ENCODE data around the gene PLXNB2.

The PLXNB2 gene

DNA sequence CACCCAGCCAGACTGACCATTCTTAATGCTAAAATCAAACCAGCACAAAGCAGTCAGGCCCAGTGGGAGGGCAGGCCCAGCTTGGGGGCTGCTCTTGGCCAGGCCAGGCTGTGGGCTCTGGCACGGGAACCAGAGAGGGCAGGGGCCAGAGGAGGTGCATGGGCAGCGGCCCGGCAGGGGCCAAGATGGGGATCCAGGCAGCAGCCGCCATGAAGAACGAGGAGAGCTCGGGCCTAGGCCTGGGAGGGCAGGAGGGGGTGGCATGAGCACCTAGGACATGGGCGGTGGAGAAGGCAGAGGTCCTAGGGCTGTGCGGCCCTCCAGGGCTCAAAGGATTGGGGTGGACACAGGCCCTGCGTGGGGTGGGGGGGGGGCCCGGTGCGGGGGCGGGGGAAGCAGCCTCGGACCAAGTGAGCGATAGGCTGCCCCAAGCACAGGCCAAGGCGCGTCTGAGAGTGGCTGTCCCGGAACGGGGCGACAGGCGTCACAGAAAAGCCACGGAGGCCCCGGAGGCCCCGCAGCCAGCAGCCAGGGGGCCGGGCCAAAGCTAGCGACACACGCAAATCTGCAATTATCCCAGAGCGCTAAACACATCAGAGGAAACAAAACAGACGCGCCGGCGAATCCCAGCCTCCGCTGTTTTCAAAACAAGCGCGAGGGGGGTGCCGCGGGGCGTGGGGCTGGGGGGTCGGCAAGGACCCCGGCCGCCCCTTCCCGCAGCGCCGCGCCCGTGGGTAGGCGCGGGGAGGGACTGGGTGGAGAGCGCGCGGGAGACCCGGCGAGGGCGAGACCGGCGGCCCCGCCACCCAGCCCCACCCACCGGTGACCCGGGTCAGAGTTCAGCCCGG is 8.3 kb downstream of the PLXNB2 start:
- DNase-seq = peak in 3 of 4 experiments; percentile 29 to 52 (median 36)

DNA sequence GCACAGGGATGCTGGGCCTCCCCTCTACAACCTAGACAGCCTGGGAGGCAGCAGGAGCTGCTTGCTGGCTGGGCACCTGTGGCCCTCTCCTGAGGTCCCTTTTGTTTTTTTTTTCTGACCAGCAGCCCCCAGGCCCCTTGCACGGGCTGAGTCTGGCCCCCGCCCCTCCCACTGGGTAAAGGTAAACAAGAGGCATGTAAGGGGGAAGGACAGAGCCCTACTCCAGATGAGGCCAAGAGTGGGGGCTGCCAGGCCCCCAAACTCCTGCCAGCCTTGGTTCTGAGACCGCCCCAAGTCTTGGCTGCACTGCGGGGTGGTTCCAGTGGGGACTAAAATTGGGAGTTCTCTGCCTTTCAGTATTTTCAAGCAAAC is 9.2 kb downstream of the PLXNB2 start:
- DNase-seq = no peak

DNA sequence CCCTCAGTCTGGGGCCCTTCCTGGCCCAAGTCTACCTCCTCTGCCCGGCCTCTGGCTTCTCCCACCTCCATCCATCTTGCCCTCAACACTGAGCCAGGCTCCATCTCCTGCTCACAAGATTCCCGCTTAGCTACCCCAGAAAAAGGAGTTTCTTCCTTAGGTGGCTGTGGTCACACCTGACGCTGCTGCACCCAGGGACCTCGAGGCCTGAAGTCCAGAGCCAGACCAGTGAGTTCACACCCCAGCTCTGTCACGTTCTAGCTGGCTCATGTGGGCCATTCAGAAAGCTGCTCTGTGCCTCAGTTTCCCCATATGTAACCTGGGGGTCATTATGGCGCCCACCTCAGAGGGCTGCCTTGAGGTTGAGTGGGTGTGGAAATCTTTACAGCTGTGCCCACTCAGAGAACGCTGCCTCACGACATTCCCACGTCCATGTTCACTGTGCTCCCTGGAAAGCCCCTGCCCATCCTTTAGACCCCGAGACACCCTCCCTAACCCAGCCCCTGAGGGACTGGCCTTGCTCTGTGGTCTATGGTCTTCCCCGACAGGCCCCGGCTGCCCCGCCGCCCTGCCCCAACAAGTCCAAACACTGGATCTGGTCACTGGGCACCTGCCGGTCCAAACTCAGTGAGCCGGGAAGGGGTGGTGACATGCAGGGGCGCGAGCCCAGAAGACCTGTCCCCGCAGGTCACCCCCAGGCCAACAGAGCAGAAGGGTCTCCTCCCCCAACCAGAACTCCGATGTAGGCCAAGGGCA is 9.8 kb downstream of the PLXNB2 start:
- no peak for DNase-seq

DNA sequence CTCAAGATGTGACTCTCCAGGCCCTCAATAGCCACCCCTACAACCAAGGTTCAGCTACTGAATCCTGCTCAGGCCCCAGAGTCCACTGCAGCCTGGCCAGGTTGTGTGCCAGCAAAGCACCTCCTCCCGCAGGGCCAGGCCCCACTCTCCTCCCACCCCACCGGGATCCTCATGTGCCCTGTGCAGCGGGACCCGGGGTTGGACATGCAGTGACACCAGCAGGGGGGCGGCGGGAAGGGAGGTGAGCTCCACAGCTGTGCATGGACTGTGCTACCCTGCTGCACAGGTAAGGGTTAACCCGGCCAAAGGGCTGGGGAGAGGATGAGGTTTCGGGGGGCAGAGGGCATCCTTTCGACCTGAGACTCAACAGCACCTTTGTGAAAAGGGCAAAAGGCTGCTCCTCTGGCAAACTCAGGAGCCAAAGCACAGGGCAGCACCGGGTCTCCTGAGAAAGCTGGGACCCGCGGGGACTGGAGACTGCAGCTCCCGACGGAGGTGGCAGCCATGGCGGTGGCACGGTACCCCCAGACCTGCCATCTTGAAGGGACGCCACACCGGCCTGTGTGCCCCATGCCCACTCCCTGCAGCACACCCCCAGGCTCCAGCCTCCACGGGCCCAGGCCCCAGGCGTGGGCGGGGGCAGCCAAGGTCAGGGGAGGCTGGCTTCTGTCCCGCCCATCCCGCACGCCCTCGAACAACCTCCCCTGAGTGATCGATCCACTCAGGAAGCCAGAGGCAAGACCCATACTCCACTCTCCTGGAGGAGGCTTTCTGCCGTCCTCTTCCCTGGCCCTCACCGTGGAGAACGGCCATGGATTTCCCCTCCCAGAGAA is 10.6 kb downstream of the PLXNB2 start:
- peak in 1 of 4 experiments; percentile 24 for DNase-seq

DNA sequence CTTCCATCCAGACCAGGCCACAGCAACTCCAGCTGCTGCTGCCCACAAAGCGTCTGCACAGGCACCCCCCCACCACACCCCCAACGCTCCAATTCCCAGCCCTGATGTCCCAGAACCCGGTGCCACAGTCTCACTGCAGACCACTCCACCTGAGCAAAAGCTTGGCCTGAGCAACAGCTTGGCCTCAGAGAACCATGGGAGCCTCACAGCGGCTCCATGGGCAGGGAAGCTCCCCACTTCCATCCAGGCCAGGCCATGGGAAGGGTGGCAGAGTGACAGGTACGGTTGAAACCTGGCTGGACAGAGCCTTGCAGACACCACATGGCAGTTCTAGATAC is 13.2 kb downstream of the PLXNB2 start:
- DNase-seq = no peak

DNA sequence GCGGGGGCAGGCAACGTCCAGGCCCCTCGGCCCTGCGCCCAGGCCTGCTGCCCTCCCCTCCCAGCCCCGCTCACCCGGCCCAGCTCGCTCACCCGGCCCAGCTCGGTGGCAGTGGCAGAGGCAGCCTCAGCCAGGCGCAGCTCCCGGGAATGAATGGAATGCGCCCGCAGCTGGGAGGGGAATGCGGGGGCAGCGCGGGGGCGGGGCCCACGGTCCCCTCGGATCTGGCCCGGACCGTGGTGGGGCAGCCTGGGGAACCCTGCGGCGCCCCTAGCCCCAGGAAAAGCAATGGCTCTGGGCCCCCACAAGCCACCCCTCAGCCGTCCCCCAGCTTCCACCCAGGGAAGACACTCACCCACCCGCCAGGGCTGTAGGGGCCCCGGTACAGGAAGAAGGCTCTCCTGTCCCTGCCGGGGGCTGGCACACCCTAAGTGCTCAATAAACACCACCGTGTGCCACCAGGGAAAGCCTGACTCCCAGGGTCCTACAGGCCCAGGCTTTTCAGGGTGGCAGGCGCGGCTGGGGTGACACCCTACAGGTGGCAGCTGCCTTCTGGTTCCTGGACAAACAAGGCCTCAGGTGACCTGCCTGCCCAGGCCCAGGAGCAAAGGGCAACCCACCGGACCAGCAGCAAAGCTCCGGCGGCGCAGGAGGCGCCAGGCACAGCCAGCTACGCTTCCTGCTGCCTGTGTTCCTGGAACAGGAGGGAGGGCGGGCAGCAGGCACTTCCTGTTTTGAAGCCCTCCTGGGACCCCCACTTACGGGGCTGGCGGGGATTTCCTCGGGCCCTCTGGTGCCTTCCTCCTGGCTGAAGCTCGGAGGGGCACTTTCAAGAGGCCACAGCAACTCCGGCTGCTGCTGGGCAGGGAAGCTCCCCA is 13.8 kb downstream of the PLXNB2 start:
- peak in 2 of 4 experiments; percentile 38 to 51 for DNase-seq

DNA sequence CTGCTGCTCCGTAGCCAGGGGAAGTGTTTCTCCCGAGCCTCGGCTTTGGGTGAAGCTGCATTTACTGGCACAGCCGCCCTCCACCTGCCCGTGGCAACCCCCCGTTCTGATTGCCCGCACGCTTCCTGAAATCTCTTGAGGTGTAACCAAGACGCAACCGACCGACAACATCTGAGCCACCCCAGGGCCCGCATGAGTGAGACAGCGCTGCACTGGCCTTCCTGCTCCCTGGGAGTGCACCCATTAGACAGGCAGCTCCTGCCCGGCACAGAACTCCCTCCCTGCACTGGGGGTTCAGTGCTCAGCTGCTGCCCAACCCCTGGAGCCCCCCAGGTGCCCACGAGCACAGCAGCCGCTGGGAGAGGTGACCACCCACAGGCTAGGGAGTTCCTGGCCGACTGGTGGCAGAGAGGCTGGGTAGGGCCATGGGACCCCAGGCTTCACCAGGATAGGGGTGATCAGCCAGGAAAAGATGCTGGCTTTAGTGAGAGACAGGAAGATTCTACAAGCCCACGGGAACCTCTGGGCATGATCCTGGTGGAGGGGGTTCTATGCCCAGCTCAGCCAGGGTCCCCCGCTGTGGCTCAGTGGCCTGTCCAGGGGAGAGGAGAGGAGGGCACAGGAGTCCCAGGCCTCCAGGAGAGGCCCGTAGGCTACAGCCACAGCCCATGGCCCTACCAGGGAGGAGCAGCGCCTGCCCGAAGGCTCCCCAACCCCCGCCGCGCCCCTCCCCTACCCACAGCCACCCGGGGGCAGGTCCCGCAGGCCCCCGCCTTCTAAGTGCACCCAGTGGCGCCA is 14.6 kb downstream of the PLXNB2 start:
- DNase-seq = peak in 1 of 4 experiments; percentile 19

DNA sequence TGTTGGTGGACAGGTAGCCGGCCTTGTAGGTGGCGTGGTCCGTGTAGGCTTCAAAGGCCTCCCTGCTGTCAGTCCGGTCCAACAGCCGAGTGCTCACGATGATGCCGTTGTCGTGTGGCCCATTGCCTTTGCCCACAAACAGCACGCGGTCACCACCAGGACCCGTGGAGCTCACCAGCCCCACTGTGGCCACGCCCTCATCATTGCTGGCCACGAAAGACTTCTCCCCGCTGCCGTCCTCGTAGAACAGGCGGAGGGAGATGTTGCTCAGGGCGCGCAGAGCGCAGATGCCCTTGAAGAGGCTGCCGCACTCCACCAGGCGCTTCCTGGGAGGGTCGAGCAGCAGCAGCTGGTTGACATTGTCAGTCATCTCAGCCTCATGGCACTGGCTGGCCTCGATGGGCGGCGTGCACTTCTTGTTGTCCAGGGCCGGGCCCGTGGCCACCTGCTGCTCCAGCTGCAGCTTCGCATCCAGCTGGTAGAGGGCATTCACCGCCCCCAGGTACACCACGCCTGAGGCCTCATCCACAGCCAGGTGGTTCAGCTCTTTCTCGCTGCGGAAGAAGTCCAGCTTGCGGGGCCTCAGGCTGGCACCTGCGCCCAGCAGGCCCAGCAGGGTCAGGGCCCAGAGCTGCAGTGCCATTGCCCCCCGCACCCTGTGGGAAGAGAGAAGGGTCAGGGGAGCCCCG is 17.4 kb downstream of the PLXNB2 start:
- no peak for DNase-seq

DNA sequence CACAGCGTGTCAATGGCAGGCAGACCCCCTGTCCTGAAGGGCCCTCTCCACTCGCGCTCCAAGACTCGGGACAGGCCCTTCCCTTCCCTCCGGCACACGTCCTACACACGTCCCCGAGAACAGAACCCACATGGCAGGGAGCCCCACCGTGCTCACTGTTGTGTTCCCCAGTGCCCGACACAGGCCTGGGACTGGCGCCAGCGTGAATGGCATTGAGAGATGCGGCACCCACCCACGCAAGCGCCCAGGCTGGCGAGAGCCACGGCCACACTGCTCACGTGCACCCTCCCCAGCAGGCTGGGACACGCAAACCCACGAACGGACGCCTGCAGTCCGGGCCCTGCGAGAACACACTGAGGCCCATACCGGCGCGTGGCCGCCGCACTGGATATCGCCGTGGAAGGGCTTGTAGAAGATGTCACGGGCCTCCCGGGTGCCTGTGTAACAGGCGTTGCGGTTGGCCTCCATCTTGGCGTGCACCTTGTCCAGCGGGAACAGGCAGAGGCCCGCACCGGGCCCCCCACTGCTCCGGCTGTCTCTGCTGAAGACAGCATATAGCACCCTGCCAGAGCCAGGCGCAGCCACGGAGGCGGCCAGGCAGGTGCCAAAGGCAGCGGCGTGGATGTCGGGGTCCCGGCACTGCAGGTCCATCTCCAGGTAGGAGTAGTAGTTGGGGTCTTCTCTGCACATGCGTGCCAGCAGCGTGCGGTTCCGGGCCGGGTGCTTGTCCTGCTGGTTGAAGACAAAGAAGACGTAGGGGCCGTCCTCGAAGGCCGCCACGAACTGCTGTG is 18.1 kb downstream of the PLXNB2 start:
- no peak for DNase-seq

DNA sequence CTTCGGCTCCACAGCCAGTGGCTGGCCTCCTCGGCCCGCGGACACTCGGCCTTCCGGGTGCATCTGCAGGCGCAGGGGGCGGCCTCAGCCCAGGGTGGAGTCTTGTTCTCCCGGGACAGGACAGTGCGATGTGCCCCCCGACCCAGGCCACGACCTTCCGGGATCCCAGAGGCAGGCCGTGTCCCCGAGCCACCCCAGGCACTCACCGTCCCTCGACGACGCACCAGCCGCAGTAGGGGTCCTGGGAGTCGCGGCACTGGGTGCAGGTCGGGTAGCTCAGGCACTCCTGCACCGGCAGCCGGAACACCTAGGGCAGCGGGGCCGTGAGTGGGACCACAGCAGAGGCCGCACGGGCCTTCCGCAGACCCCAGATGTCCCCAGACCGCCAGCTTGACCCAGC is 19.7 kb downstream of the PLXNB2 start:
- DNase-seq = no peak

DNA sequence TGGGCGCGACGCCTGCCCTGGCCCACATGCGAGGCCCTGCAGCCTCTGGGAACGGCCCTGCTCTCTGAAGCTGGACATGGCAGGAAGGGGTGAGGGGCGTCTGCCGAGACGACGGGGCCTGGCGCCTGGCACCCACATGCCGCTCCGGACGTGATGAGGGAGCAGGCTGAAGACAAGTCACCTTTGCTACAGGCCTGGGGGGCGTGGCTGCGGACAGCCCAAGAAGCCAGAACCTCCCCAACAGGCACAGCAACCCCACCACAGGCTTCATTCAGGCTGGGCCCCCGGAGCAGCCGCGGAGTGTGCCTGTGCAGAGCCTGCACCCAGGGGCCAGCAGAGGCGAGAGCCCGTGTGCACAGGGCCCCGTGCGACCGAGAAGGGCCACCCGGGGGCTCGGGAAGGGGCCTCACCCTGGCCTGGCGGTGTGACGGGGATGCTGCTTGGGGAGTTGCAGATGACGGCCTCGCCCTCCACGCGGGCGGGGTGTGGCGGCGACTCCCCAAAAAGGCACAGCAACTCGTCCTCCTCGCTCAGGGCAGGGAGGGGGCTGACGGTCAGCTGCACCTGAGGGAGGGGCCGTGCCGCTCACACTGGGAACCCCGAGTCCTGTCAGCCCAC is 20.6 kb downstream of the PLXNB2 start:
- DNase-seq = no peak

DNA sequence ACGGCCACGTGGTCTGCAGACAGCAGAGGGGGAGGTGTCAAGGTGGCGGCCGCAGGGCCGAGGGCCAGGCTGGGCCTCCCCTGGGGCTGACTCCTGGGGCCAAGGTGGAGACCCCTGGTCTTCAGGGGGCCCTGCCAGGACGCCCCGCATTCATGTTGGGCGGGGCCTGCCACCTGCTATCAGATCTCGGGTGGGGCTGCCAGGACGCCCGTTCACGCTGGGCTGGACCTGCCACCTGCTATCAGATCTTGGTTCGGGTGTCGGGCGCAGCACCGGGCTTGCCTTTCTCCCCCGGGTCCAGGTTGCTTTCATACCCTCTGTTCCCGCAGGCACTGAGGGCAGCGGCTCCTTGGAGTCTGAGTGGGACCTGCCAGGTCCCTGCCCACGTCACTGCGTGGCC is 21.2 kb downstream of the PLXNB2 start:
- DNase-seq = no peak

DNA sequence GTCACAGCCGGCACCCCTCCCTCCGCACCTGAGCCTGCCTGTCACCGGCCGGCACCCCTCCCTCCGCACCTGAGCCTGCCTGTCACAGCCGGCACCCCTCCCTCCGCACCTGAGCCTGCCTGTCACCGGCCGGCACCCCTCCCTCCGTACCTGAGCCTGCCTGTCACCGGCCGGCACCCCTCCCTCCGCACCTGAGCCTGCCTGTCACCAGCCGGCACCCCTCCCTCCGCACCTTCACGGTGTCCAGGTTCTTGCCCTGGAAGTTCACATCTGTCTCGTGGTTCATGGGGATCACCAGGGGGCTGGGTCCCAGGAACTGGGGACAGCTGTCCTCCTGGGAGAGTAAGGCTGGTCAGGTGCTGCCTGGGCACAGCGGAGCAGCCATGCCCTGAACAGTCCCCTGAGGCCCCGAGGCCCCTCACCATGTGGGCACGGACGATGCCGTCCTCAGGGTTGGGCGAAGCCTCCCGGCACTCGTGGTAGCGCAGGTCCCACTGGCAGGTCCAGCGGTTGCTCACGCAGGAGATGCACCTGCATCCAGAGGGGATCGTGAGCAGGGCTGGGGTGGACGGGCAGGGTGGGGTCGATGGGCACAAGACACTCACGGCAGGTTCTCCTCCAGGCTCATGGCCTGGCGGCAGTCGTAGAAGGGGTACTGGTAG is 21.7 kb downstream of the PLXNB2 start:
- no peak for DNase-seq

DNA sequence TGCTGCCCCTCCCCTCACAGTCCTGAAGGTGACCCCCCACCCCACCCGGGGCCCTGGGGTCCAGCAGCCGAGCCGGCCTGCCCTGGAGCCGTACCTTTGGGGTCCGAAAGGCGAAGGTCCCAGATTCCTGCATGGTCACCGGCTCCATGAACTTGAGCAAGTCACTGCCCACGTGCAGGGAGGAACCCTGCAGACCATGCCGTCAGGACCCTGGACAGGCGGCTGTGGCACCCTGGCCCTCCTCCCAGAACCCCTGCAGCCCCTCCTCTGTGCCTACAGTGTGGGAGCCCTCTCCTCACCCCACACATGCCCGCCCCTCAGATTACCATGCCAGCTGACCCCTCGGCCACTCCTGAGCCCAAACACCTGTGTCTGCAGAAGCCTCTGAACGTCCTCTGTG is 23.0 kb downstream of the PLXNB2 start:
- no peak for DNase-seq

DNA sequence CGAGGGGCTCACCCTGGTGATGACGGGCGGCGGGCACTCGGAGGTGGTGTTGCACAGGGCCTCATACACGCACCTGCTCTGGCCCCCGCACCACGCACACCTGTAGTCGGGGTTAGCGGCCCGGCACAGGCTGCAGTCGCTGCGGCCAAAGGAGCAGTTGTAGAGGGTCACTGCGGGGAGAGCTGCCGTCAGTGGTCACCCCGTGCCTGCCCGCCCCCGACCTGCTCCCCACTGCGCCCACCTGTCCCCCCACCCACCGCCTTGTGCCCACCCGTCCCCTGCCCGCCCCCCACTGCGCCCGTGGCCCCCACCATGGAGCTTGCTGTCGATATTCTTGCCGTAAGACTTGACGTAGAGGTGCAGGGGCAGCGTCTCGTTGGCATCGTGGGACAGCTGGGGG is 23.6 kb downstream of the PLXNB2 start:
- no peak for DNase-seq

DNA sequence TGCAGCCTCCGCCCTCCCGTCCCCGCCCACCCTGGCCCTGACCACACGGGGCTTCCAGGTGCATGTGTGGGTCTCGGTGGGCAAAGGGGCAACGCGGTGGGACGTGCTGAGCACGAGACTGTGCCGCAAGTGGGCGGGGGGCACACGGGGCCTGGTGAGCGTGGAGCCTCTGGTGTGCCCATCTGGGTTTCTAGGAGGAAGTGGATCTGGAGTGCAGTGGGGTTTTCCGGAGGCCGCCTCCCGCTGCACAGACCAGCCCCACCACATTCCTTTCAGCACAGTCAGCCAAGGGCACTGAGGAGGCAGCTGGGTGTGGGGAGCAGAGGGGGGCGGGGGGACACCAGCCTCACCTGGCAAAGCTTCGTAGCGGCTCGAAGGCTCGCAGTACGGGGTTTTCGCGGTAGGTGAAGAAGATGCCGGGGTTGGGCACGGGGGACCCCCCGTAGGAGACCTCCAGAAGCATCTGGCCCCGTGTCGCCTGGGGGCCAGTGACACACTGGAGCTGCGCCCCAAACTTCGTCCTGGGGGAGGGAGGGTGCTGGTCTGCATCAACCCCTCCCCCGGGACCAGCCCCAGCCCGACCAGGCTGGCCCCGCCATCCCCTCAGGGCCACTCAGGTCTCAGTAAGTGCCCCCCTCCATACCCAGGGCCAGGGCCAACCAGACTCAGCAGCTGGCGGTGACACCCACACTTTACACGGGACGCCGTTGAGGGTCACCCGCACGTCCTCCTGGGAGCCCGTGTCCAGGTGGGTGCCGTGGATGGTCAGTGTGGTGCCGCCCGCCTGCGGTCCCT is 24.9 kb downstream of the PLXNB2 start:
- no peak for DNase-seq

DNA sequence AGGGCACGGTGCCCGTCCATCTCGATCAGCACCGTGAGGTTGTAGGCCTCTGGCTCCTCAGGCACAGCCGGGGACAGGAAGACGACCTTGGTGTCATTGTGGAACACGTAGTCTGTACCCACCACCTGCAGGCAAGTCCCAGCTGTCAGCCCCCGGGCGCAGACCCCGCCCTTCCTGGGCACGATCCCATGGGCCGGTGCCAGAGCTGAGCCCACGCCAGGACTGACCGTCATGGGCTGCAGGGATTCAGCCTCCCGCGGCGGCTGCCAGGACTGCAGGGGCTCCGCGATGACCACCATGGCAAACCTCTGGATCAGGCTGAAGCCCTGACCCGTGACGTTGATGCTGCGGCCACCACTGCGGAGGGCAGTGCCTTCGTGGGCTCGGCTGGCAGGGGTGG is 25.5 kb downstream of the PLXNB2 start:
- DNase-seq = no peak

DNA sequence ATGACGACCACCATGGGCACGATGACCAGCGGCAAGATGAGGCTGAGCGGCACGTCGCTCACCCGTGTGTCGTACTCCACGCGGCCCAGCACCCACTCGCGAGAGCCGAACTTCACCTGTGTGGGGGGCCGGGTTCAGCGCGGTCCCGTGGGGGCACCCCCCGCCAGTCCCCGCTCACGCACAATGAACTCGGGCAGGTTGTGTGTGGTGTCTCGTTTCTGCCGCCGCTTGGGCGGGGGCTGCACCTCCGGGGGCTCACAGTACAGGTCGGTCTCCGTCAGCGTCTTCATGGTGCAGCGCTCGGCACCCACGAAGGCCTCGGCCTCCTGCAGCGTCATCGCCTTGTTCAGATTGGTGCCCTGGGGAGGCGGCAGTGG is 26.1 kb downstream of the PLXNB2 start:
- no peak for DNase-seq

Data from suppressor macrophage (primary cell).